Transverse colon (tissue), 4 donors: Measurements from ENCODE around the gene CYP8B1. TPM values are rescaled to one million over a fixed set of nuclear protein-coding genes. Genes with fewer than 3 reads are reported as not detected.

ENCODE experiments used
- DNase-seq: peaks from one replicate; pipeline ENCODE4 v3.0.0-alpha.2; 2019
- H3K27ac ChIP-seq, 4 donors: fragments of 200-600 bp; sonication (generic); 2 replicates each; pipeline ENCODE4 v1.5.1; 2016 to 2018; ENCODE audit warnings: inconsistent platforms in 4 of 4
- H3K27me3 ChIP-seq: fragments of 200-600 bp; sonication (generic); 2 replicates; pipeline ENCODE4 v1.5.1; 2017; ENCODE audit warnings: inconsistent platforms
- H3K36me3 ChIP-seq, 4 donors: fragments of 200-600 bp; sonication (generic); 2 replicates each; pipeline ENCODE4 v1.5.1; 2017 to 2019; ENCODE audit warnings: inconsistent platforms in 4 of 4
- H3K4me1 ChIP-seq, 4 donors: fragments of 200-600 bp; sonication (generic); 2 replicates each; pipeline ENCODE4 v1.5.1; 2017 to 2020; ENCODE audit warnings: inconsistent platforms in 4 of 4
- H3K4me3 ChIP-seq, 4 donors: fragments of 200-600 bp; sonication (generic); 1 replicate in 1 of 4; 2 replicates in 3 of 4; pipeline versions ENCODE4 v1.5.1 to v1.6.1; 2017 to 2019; ENCODE audit warnings: inconsistent platforms in 4 of 4
- H3K9me3 ChIP-seq, 2 donors: fragments of 200-600 bp; sonication (generic); 2 replicates each; pipeline ENCODE4 v1.5.1; 2017 to 2019; ENCODE audit warnings: inconsistent platforms in 2 of 2
- CTCF ChIP-seq, 5 experiments: fragments of 200-600 bp in 3 of 5; fragments of 450-650 bp in 2 of 5; sonication (generic) in 3 of 5; IDR thresholded peaks; 1 replicate in 2 of 5; 2 replicates in 3 of 5; pipeline ENCODE4 v1.5.1; 2016 to 2017; ENCODE audit warnings: antibody characterized with exemption in 5 of 5, inconsistent platforms in 3 of 5, mild to moderate bottlenecking in 2 of 5, moderate library complexity in 1 of 5
- EP300 ChIP-seq: sonication (generic); formaldehyde crosslinking; IDR thresholded peaks from one replicate; pipeline ENCODE4 v1.6.1; 2017; ENCODE audit warnings: antibody characterized with exemption, low read depth
- POLR2A ChIP-seq: fragments of 450-650 bp; IDR thresholded peaks from one replicate; pipeline ENCODE4 v1.6.1; 2016; ENCODE audit warnings: antibody characterized with exemption, mild to moderate bottlenecking, moderate library complexity
- POLR2AphosphoS5 ChIP-seq, 3 donors: sonication (generic); formaldehyde crosslinking; IDR thresholded peaks; one replicate each; pipeline ENCODE4 v1.6.1; 2016; ENCODE audit warnings: antibody characterized with exemption in 3 of 3
- WGBS, 2 donors: methylation state at CpG; one replicate each; pipeline ENCODE4 v1.1.5; 2018; ENCODE audit warnings: low coverage in 1 of 2; 5-methylcytosine and 5-hydroxymethylcytosine counted together
- in situ Hi-C, 4 donors: fragments of 200-750 bp; cut with MboI; loops; one replicate each; pipeline versions ENCODE4 v1.15.0 to v1.15.1; 2017; ENCODE audit warnings: low sequenced_read_pairs in 3 of 4, low pct_ligation_motif_present in 1 of 4, low pct_unique_long_range_greater_than_20kb in 1 of 4
- intact Hi-C: fragments of 100-400 bp; cut with DNase I; formaldehyde crosslinking; loops from one replicate; pipeline ENCODE4 v1.15.1; 2023; ENCODE audit warnings: low total_unique reads
- total RNA-seq, 4 donors: library from RNA; depleted of rRNA; stranded (reverse); fragments of >200 nt; gene quantifications; one replicate each; pipeline ENCODE4 v1.1.0, GENCODE V29; 2016

Gene CYP8B1
- total RNA-seq, 4 donors from 2014 or later: not detected

- intact Hi-C loops: no loop called here
- Histone ChIP-seq H3K27me3 (no peaks in the 10 kb centered on the region), H3K4me3 (no peak overlapping the region), H3K27ac (peak overlapping the region; percentile 74 to 86 (median 80)), H3K9me3 (no peaks in the 10 kb centered on the region), H3K36me3 (no peaks in the 10 kb centered on the region), H3K4me1 (peaks cover 0 to 54% (median 23%) of the 10 kb centered on the region in 4 donors)
- in situ Hi-C loops: no loop called here
- peak in 2 of 3 donors; percentile 58 to 85 for TF ChIP-seq POLR2AphosphoS5 (IDR thresholded peaks at IDR 0.05)
- TF ChIP-seq EP300: no peak
- TF ChIP-seq CTCF (IDR thresholded peaks at IDR 0.05): no peak
- TF ChIP-seq POLR2A: peak; percentile 33
- DNase-seq: no peak
Measured at GRCh38 chr3:42827023-42827422, 48.7 kb downstream of the CYP8B1 start.

- peak overlapping the region in 1 of 4 donors; percentile 74 for H3K27ac ChIP-seq
- no peaks in the 10 kb centered on the region for H3K9me3 ChIP-seq
- in situ Hi-C loops: no loop called here
- H3K4me1 ChIP-seq: peaks cover 0 to 54% (median 24%) of the 10 kb centered on the region in 4 donors
- TF ChIP-seq CTCF (IDR thresholded peaks at IDR 0.05) (no peak), EP300 (no peak), POLR2A (no peak), POLR2AphosphoS5 (IDR thresholded peaks at IDR 0.05) (no peak)
- H3K27me3 ChIP-seq: no peaks in the 10 kb centered on the region
- intact Hi-C loops: no loop called here
- no peaks in the 10 kb centered on the region for H3K36me3 ChIP-seq
- H3K4me3 ChIP-seq: no peak overlapping the region
- DNase-seq: no peak
Measured at GRCh38 chr3:42826141-42826540, 49.5 kb downstream of the CYP8B1 start.

- no peaks in the 10 kb centered on the region for H3K27me3 ChIP-seq
- peak overlapping the region in 1 of 4 donors; percentile 7 for H3K27ac ChIP-seq
- WGBS, 2 donors: 45 to 63% methylated on average over 1 to 2 of the region's 2 CpGs
- no peak for TF ChIP-seq CTCF (IDR thresholded peaks at IDR 0.05)
- TF ChIP-seq EP300: no peak
- no peak for TF ChIP-seq POLR2AphosphoS5 (IDR thresholded peaks at IDR 0.05)
- no peak for TF ChIP-seq POLR2A
- H3K36me3 ChIP-seq: no peaks in the 10 kb centered on the region
- in situ Hi-C loops: no loop called here
- no peak overlapping the region for H3K4me3 ChIP-seq
- DNase-seq: no peak
- intact Hi-C loops: no loop called here
- no peaks in the 10 kb centered on the region for H3K9me3 ChIP-seq
- H3K4me1 ChIP-seq: peaks cover 0 to 55% (median 20%) of the 10 kb centered on the region in 4 donors
Measured at GRCh38 chr3:42823351-42823750, 52.3 kb downstream of the CYP8B1 start.

- TF ChIP-seq CTCF (IDR thresholded peaks at IDR 0.05): no peak
- TF ChIP-seq POLR2AphosphoS5 (IDR thresholded peaks at IDR 0.05): no peak
- no peak for TF ChIP-seq EP300
- TF ChIP-seq POLR2A: no peak
Measured at GRCh38 chr3:42822828-42823227, 52.9 kb downstream of the CYP8B1 start.

More at GRCh38 chr3:42822828-42823227, 52.9 kb downstream of the CYP8B1 start:
- Histone ChIP-seq H3K4me3 (no peak overlapping the region), H3K9me3 (no peaks in the 10 kb centered on the region), H3K27me3 (no peaks in the 10 kb centered on the region), H3K4me1 (peaks cover 0 to 51% (median 17%) of the 10 kb centered on the region in 4 donors), H3K36me3 (no peaks in the 10 kb centered on the region), H3K27ac (peak overlapping the region in 1 of 4 donors; percentile 7)
- intact Hi-C loops (no loop called here), in situ Hi-C loops (no loop called here)
- WGBS, 2 donors: 88 to 93% methylated on average over 2 to 3 of the region's 3 CpGs
- no peak for DNase-seq

Other genes with a start within 250 kb of the CYP8B1 start
- 10 to 100 TPM in 3 of 4 donors, 1 to 10 TPM in 1; 10.0 to 44.1 (median 19.7) TPM for gene ZBTB47, start 222.2 kb downstream of the CYP8B1 start, total RNA-seq
- under 1 TPM in 1 of 4 donors, not detected in 3; 0.27 TPM for gene KLHL40, start 190.3 kb downstream of the CYP8B1 start, total RNA-seq
- under 1 TPM in 1 of 4 donors, not detected in 3; 0.27 TPM for gene HHATL, start 173.1 kb downstream of the CYP8B1 start, total RNA-seq
- 10 to 100 TPM in 2 of 4 donors, 1 to 10 TPM in 1, under 1 TPM in 1; 0.27 to 33.3 (median 13.6) TPM for gene CCDC13, start 102.6 kb downstream of the CYP8B1 start, total RNA-seq
- gene HIGD1A, start 71.4 kb downstream of the CYP8B1 start, total RNA-seq: 100 to 1,000 TPM in 3 of 4 donors, 10 to 100 TPM in 1; 41.4 to 518 (median 379) TPM
- 1 to 10 TPM; 1.4 to 9.2 (median 5.2) TPM for gene ACKR2, start 66.4 kb downstream of the CYP8B1 start, total RNA-seq
- gene ZNF662, start 30.3 kb upstream of the CYP8B1 start, total RNA-seq: 1 to 10 TPM; 2.2 to 6.0 (median 4.9) TPM
- 1 to 10 TPM in 3 of 4 donors, under 1 TPM in 1; 0.75 to 5.9 (median 3.6) TPM for gene GASK1A, start 103.4 kb upstream of the CYP8B1 start, total RNA-seq
- gene POMGNT2, start 230.2 kb upstream of the CYP8B1 start, total RNA-seq: 1 to 10 TPM; 3.2 to 7.8 (median 5.9) TPM